Activated CD4-positive, CD25-positive, alpha-beta regulatory T cell treated with anti-CD3 and anti-CD28 coated beads, Interleukin-2, amount 50 U/mL, for 16 hours (primary cell): Measurements from ENCODE around the gene ITPRIPL2.

ENCODE experiments used
- DNase-seq: peaks from one replicate; pipeline ENCODE4 v3.0.0-alpha.2; 2020; ENCODE audit warnings: low read depth, low spot score

Gene ITPRIPL2

GRCh38 chr16:19142939-19143598 is 29.3 kb downstream of the ITPRIPL2 start:
- no peak for DNase-seq

GRCh38 chr16:19143599-19143956 is 29.8 kb downstream of the ITPRIPL2 start:
- no peak for DNase-seq

- DNase-seq, result no peak
Observed at GRCh38 chr16:19145010-19145409, 31.2 kb downstream of the ITPRIPL2 start.

GRCh38 chr16:19147126-19147525 is 33.4 kb downstream of the ITPRIPL2 start:
- no peak for DNase-seq

GRCh38 chr16:19147627-19148026 is 33.9 kb downstream of the ITPRIPL2 start:
- DNase-seq, result no peak

GRCh38 chr16:19148189-19148588 is 34.4 kb downstream of the ITPRIPL2 start:
- no peak for DNase-seq

- no peak for DNase-seq
Observed at GRCh38 chr16:19151310-19151709, 37.5 kb downstream of the ITPRIPL2 start.

- DNase-seq, result no peak
Observed at GRCh38 chr16:19152042-19152441, 38.3 kb downstream of the ITPRIPL2 start.

GRCh38 chr16:19153876-19154275 is 40.1 kb downstream of the ITPRIPL2 start:
- DNase-seq, result no peak

GRCh38 chr16:19162085-19162484 is 48.3 kb downstream of the ITPRIPL2 start:
- DNase-seq, result no peak

GRCh38 chr16:19163215-19163614 is 49.5 kb downstream of the ITPRIPL2 start:
- DNase-seq, result no peak

GRCh38 chr16:19164285-19164684 is 50.5 kb downstream of the ITPRIPL2 start:
- no peak for DNase-seq

GRCh38 chr16:19165101-19165500 is 51.3 kb downstream of the ITPRIPL2 start:
- DNase-seq, result no peak

GRCh38 chr16:19166500-19166899 is 52.7 kb downstream of the ITPRIPL2 start:
- DNase-seq, result no peak

- no peak for DNase-seq
Observed at GRCh38 chr16:19167710-19168370, 54.1 kb downstream of the ITPRIPL2 start, which contains the start of gene SYT17. SYT17 (plus strand) TSS chr16:19168240; CDS start chr16:19168647, 407 bp downstream.

GRCh38 chr16:19168371-19169081 is 54.8 kb downstream of the ITPRIPL2 start:
- no peak for DNase-seq

- DNase-seq, result no peak
Observed at GRCh38 chr16:19169082-19169639, 55.4 kb downstream of the ITPRIPL2 start.

- DNase-seq, result no peak
Observed at GRCh38 chr16:19170043-19170655, 56.4 kb downstream of the ITPRIPL2 start.
